MCF 10A (cell line): ENCODE data around the gene PTRH1. TPM values are rescaled to one million over a fixed set of nuclear protein-coding genes. Genes with fewer than 3 reads are reported as not detected.
A peak's percentile ranks its signal among the peaks of the same experiment; 100 is the strongest.

ENCODE experiments used
- BruUV-seq: library from RNA; stranded (reverse); fragments of 400-500 nt; replicated peaks from 2 replicates; lab custom pipeline; 2021; lab: Mats Ljungman, UMichigan
- CTCF ChIA-PET: fragments of 300-600 bp; sonication (Branson Sonifier 250); formaldehyde crosslinking; extraction: SDS; loops from one replicate; lab custom pipeline; 2021; ENCODE audit warnings: antibody characterized with exemption, inconsistent platforms; lab: Yijun Ruan, JAX
- POLR2A ChIA-PET: fragments of 300-600, 350-650 bp; sonication (Branson Sonifier 250); formaldehyde crosslinking; extraction: SDS; loops from one replicate; lab custom pipeline; 2020; ENCODE audit warnings: antibody characterized with exemption, inconsistent platforms; lab: Yijun Ruan, JAX
- DNase-seq: peaks from one replicate; pipeline ENCODE4 v3.0.0-alpha.2; 2018; ENCODE audit not compliant: unreplicated experiment
- H3K27ac Mint-ChIP-seq: one replicate; pipeline ENCODE4 v1.8.0; 2022; ENCODE audit warnings: mild to moderate bottlenecking, low read depth, mixed read lengths; ENCODE audit not compliant: unreplicated experiment
- H3K27me3 Mint-ChIP-seq: one replicate; pipeline ENCODE4 v1.8.0; 2022; ENCODE audit warnings: mixed read lengths; ENCODE audit not compliant: insufficient read depth, unreplicated experiment
- H3K36me3 Mint-ChIP-seq: one replicate; pipeline ENCODE4 v1.8.0; 2022; ENCODE audit warnings: mild to moderate bottlenecking, moderate library complexity, mixed read lengths; ENCODE audit not compliant: insufficient read depth, unreplicated experiment
- H3K4me1 Mint-ChIP-seq: one replicate; pipeline ENCODE4 v1.8.0; 2022; ENCODE audit warnings: mixed read lengths; ENCODE audit not compliant: insufficient read depth, unreplicated experiment
- H3K4me3 Mint-ChIP-seq: one replicate; pipeline ENCODE4 v1.8.0; 2022; ENCODE audit warnings: mild to moderate bottlenecking, moderate library complexity, mixed read lengths; ENCODE audit not compliant: unreplicated experiment
- H3K9me3 Mint-ChIP-seq: one replicate; pipeline ENCODE4 v1.8.0; 2022; ENCODE audit warnings: mixed read lengths; ENCODE audit not compliant: unreplicated experiment
- intact Hi-C: fragments of 100-400 bp; cut with micrococcal nuclease; formaldehyde crosslinking; loops from 2 replicates; pipeline ENCODE4 v1.14.1; 2022
- total RNA-seq: library from RNA; stranded (reverse); gene quantifications from 2 replicates; pipeline ENCODE4 v1.2.3, GENCODE V29; 2022
- TF ChIP-seq, protein P1 (sequence below): fragments of 200-600 bp; IDR thresholded peaks from one replicate; pipeline ENCODE4 v1.8.0; 2022; ENCODE audit warnings: antibody characterized with exemption, mild to moderate bottlenecking; ENCODE audit not compliant: unreplicated experiment

PTRH1 gene
- total RNA-seq, 1 experiment from 2014 or later: 35.2 TPM

GRCh38 chr9:127679506-127679905 lies 36.0 kb downstream of the PTRH1 start:
- DNase-seq: no peak
- POLR2A ChIA-PET: interaction anchor here (0.6 to 1.4 kb wide), 2 partner anchors 42 to 839 kb away, joined by 3 to 5 read pairs; no protein-coding TSS in a partner anchor

DNA sequence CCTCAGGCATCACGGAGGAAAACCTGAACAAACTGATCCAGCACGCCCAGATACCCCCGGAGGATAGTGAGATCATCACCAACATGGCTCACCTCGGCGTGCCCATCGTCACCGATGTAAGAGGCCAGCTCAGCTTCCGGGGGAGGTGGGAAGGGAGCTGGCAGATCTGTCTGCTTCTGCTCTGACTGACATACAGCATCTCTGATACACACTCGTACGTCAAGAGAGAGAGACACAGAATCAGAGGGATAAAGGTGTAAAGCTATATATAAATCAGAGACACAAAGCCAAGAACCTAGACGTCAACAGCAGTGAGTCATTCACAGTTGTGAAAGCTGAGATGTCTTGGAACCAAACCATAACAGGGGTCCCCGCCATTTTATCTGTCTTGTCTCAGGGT lies 38.8 kb downstream of the PTRH1 start:
- peaks cover 29% of the 10 kb centered on the region for H3K36me3 Mint-ChIP-seq
- H3K27ac Mint-ChIP-seq: no peak overlapping the region
- no TSS peak for BruUV-seq
- TF ChIP-seq, protein P1, sequence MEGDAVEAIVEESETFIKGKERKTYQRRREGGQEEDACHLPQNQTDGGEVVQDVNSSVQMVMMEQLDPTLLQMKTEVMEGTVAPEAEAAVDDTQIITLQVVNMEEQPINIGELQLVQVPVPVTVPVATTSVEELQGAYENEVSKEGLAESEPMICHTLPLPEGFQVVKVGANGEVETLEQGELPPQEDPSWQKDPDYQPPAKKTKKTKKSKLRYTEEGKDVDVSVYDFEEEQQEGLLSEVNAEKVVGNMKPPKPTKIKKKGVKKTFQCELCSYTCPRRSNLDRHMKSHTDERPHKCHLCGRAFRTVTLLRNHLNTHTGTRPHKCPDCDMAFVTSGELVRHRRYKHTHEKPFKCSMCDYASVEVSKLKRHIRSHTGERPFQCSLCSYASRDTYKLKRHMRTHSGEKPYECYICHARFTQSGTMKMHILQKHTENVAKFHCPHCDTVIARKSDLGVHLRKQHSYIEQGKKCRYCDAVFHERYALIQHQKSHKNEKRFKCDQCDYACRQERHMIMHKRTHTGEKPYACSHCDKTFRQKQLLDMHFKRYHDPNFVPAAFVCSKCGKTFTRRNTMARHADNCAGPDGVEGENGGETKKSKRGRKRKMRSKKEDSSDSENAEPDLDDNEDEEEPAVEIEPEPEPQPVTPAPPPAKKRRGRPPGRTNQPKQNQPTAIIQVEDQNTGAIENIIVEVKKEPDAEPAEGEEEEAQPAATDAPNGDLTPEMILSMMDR: no peak
- H3K4me1 Mint-ChIP-seq: peaks cover 7% of the 10 kb centered on the region
- intact Hi-C loops: no loop called here
- peak; percentile 82 for DNase-seq
- ChIA-PET CTCF (no interaction called here), POLR2A (interaction anchor here (0.7 to 1.2 kb wide), 4 partner anchors 9 to 38 kb away, joined by 3 to 4 read pairs (median 4); no protein-coding TSS in a partner anchor)
- no peaks in the 10 kb centered on the region for H3K9me3 Mint-ChIP-seq
- H3K27me3 Mint-ChIP-seq: no peaks in the 10 kb centered on the region
- no peak overlapping the region for H3K4me3 Mint-ChIP-seq

More at GRCh38 chr9:127679506-127679905, 36.0 kb downstream of the PTRH1 start:
- Mint-ChIP-seq H3K27me3 (no peaks in the 10 kb centered on the region), H3K27ac (no peak overlapping the region), H3K4me1 (peaks cover 8% of the 10 kb centered on the region), H3K36me3 (peaks cover 22% of the 10 kb centered on the region), H3K9me3 (no peaks in the 10 kb centered on the region), H3K4me3 (no peak overlapping the region)
- intact Hi-C loops: no loop called here
- BruUV-seq: no TSS peak
- CTCF ChIA-PET: interaction anchor here (0.6 kb wide), 1 partner anchor 9 kb away, joined by 3 read pairs; no protein-coding TSS in a partner anchor
- TF ChIP-seq, protein P1: no peak

GRCh38 chr9:127673234-127673633 lies 42.2 kb downstream of the PTRH1 start:
- intact Hi-C loops: no loop called here
- Mint-ChIP-seq H3K27me3 (no peaks in the 10 kb centered on the region), H3K36me3 (peaks cover 29% of the 10 kb centered on the region), H3K4me3 (no peak overlapping the region), H3K27ac (no peak overlapping the region), H3K9me3 (no peaks in the 10 kb centered on the region), H3K4me1 (peaks cover 7% of the 10 kb centered on the region)
- BruUV-seq: no TSS peak
- ChIA-PET CTCF (no interaction called here), POLR2A (no interaction called here)
- DNase-seq: no peak
- TF ChIP-seq, protein P1: no peak

DNA sequence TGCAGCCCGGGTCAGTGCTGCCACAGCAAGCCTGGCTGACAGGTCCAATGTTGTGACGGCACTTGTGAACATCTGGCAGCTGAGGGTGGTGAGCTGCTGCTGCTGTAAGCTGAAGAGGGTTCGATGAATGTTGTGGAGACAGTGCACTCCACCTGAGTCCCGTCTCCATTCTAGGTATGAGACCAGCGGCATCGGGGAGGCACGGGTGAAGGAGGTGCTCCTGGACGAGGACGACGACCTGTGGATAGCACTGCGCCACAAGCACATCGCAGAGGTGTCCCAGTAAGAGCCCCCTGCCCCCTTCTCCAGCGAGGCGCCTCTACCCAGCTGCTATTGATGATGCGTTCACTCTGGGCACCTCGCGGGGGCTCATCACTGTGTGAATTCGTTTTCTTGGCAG lies 47.6 kb downstream of the PTRH1 start:
- POLR2A ChIA-PET: interaction anchor here (0.6 to 1.0 kb wide), 2 partner anchors 9 to 55 kb away, joined by 3 to 4 read pairs; no protein-coding TSS in a partner anchor
- Mint-ChIP-seq H3K4me3 (no peak overlapping the region), H3K27me3 (no peaks in the 10 kb centered on the region), H3K9me3 (no peaks in the 10 kb centered on the region), H3K36me3 (peaks cover 37% of the 10 kb centered on the region), H3K27ac (no peak overlapping the region), H3K4me1 (no peaks in the 10 kb centered on the region)
- TF ChIP-seq, protein P1: no peak
- CTCF ChIA-PET: no interaction called here
- no peak for DNase-seq
- intact Hi-C loops: no loop called here
- BruUV-seq: no TSS peak
